ENCODE measurements around the gene PBRM1. TPM values are rescaled to one million over a fixed set of nuclear protein-coding genes. Genes with fewer than 3 reads are reported as not detected.
A peak's percentile ranks its signal among the peaks of the same experiment; 100 is the strongest.

PBRM1 gene
- total RNA-seq, 1 experiment from 2014 or later = 74.2 TPM

- Histone ChIP-seq H3K56ac (ENCODE audit: insufficient read length, low read depth, low read length) (no peak within 1 kb of the TSS), H3K79me1 (ENCODE audit: insufficient read depth, low read depth, low read length, poor library complexity, severe bottlenecking) (no peaks in the 10 kb centered on the region), H3K9me3 (ENCODE audit: control insufficient read depth, low read depth, low read length) (no peaks in the 10 kb centered on the region), H3T11ph (ENCODE audit: low read length) (no peak within 1 kb of the TSS), H3K4me1 (ENCODE audit: insufficient read depth, low read length) (no peaks in the 10 kb centered on the region; the same call in 1 of the 2 replicates), H4K91ac (ENCODE audit: insufficient read length, low read depth, low read length) (no peak within 1 kb of the TSS), H4K8ac (replicated peaks; ENCODE audit: insufficient read length, low read depth, low read length) (no peak within 1 kb of the TSS), H3K14ac (ENCODE audit: insufficient read depth, low read length) (no peak within 1 kb of the TSS; the same call in 1 of the 2 replicates), H3K23ac (ENCODE audit: insufficient read length, low read depth, low read length) (no peak within 1 kb of the TSS), H3K79me2 (ENCODE audit: insufficient read depth, low read length) (peaks cover 3% of the 10 kb centered on the region; the same call in 1 of the 2 replicates), H2AK5ac (ENCODE audit: insufficient read length, low read length) (no peak within 1 kb of the TSS), H3K23me2 (ENCODE audit: insufficient read length, low read depth, low read length, poor library complexity, severe bottlenecking) (peaks cover 12% of the 10 kb centered on the region), H4K20me1 (ENCODE audit: control insufficient read depth, insufficient read depth, insufficient read length) (no peaks in the 10 kb centered on the region), H2BK5ac (ENCODE audit: insufficient read length, low read length) (no peak within 1 kb of the TSS), H3K27ac (ENCODE audit: insufficient read length, low read depth, low read length) (no peak within 1 kb of the TSS), H2BK12ac (ENCODE audit: insufficient read length, low read depth, low read length) (no peak within 1 kb of the TSS), H2BK120ac (ENCODE audit: low read depth, low read length, poor library complexity, severe bottlenecking) (no peak within 1 kb of the TSS), H3K18ac (ENCODE audit: insufficient read length, low read depth, low read length) (peak within 1 kb of the TSS; percentile 58), H3K4ac (ENCODE audit: low read depth, low read length) (no peak within 1 kb of the TSS), H3K27me3 (ENCODE audit: insufficient read depth, low read length) (no peaks in the 10 kb centered on the region), H2BK15ac (ENCODE audit: low read depth, low read length) (no peak within 1 kb of the TSS), H3K4me2 (ENCODE audit: insufficient read depth, insufficient read length, low read length) (peak within 1 kb of the TSS; percentile 87), H4K5ac (ENCODE audit: insufficient read length, low read depth, low read length) (no peak within 1 kb of the TSS), H2AFZ (ENCODE audit: low read length) (no peak within 1 kb of the TSS), H3K9ac (ENCODE audit: extremely low read depth, insufficient read length, low read length) (peak within 1 kb of the TSS; percentile 81), H2BK20ac (ENCODE audit: low read depth, low read length, poor library complexity, severe bottlenecking) (no peak within 1 kb of the TSS)
- TF ChIP-seq CTCF (conservative IDR thresholded peaks at IDR 0.05) = no peak
- H3K27ac Mint-ChIP-seq = peak within 1 kb of the TSS; percentile 76 to 97 (median 89); a peak in 6 of 7 replicates
- H3K4me3 Mint-ChIP-seq = peak within 1 kb of the TSS; percentile 96 to 97
- DNase-seq = peak; percentile 85
- H3K9me3 Mint-ChIP-seq = no peaks in the 10 kb centered on the region; a peak in 1 of 5 replicates
- no CpG with 5 or more reads among the region's 94 CpGs for WGBS (ENCODE audit: extremely low coverage, insufficient read length, low lambda C conversion rate)
- peaks cover 15% of the 10 kb centered on the region in 2 experiments for H3K4me1 Mint-ChIP-seq
- H3K27me3 Mint-ChIP-seq (ENCODE audit: low read depth) = no peaks in the 10 kb centered on the region
- peaks cover 7 to 17% (median 13%) of the 10 kb centered on the region in 3 experiments; a peak in 6 of 7 replicates for H3K36me3 Mint-ChIP-seq (ENCODE audit: insufficient read depth in 1 of 3, low read depth in 3 of 3)
These were observed 20.3 kb upstream of the PBRM1 start, which contains the start of the genes GLT8D1 and SPCS1 for GRCh38 chr3:52705688-52706686. Gene GLT8D1, minus strand, starts transcription at chr3:52705791. Its CDS starts 5,331 bp downstream, at chr3:52700460. Gene SPCS1, plus strand, starts transcription at chr3:52706106. Its CDS starts 141 bp downstream, at chr3:52706247.

Data from H9 (cell line).